Osteoblast (primary cell): ENCODE data around the gene FOSL1. TPM values are rescaled to one million over a fixed set of nuclear protein-coding genes. Genes with fewer than 3 reads are reported as not detected.

ENCODE experiments used
- DNase-seq: peaks from one replicate; pipeline ENCODE4 v3.0.0; 2011; ENCODE audit warnings: low spot score, mixed read lengths; ENCODE audit not compliant: insufficient read length; ENCODE audit errors: missing footprints
- H2AFZ ChIP-seq: 2 replicates; pipeline ENCODE4 v1.6.0; 2011; ENCODE audit warnings: mild to moderate bottlenecking, low read length
- H3K27ac ChIP-seq: 2 replicates; pipeline ENCODE4 v1.5.1; 2011; ENCODE audit warnings: mild to moderate bottlenecking, low read depth, low read length, moderate library complexity
- H3K27me3 ChIP-seq: 2 replicates; pipeline ENCODE4 v1.6.0; 2012; ENCODE audit warnings: mild to moderate bottlenecking, control low read depth, inconsistent platforms, low read length, moderate library complexity; ENCODE audit not compliant: insufficient read depth
- H3K36me3 ChIP-seq: 2 replicates; pipeline ENCODE4 v1.5.1; 2011; ENCODE audit warnings: mild to moderate bottlenecking, low read length, control low read depth, moderate library complexity; ENCODE audit not compliant: insufficient read depth
- H3K4me1 ChIP-seq: 2 replicates; pipeline ENCODE4 v1.5.1; 2011; ENCODE audit warnings: mild to moderate bottlenecking, low read length, control low read depth, moderate library complexity; ENCODE audit not compliant: insufficient read depth
- H3K4me2 ChIP-seq: 2 replicates; pipeline ENCODE4 v1.6.0; 2011; ENCODE audit warnings: mild to moderate bottlenecking, low read length; ENCODE audit not compliant: insufficient read depth
- H3K4me3 ChIP-seq: fragments of 200-600 bp; sonication (generic); 3 replicates; pipeline ENCODE4 v1.5.1; 2012; ENCODE audit warnings: mild to moderate bottlenecking, low read length, inconsistent platforms; ENCODE audit not compliant: insufficient read depth
- H3K79me2 ChIP-seq: 2 replicates; pipeline ENCODE4 v1.6.0; 2012; ENCODE audit warnings: mild to moderate bottlenecking, low read length, control low read depth, inconsistent platforms; ENCODE audit not compliant: insufficient read depth
- H3K9me3 ChIP-seq: 2 replicates; pipeline ENCODE4 v1.5.1; 2011; ENCODE audit warnings: low read depth, low read length, control low read depth
- H4K20me1 ChIP-seq: 2 replicates; pipeline ENCODE4 v1.6.0; 2012; ENCODE audit warnings: mild to moderate bottlenecking, low read length, control low read depth; ENCODE audit not compliant: insufficient read depth
- total RNA-seq: library from RNA; depleted of rRNA; stranded (reverse); fragments of >200 nt; gene quantifications from 2 replicates; pipeline ENCODE4 v1.2.3, GENCODE V29; 2012
- TF ChIP-seq, protein P1 (sequence below): IDR thresholded peaks from 2 replicates; pipeline ENCODE4 v1.5.1; 2011; ENCODE audit warnings: mild to moderate bottlenecking, low read depth, low read length, moderate library complexity; ENCODE audit errors: extremely low read depth

Gene FOSL1
- total RNA-seq, 1 donor: 13.0 TPM

- peak; percentile 76 for DNase-seq
- Histone ChIP-seq H3K36me3 (peaks cover 45% of the 10 kb centered on the region), H3K27ac (peak overlapping the region; percentile 63), H3K4me2 (peak overlapping the region; percentile 94), H2AFZ (peak overlapping the region; percentile 35), H3K27me3 (no peaks in the 10 kb centered on the region), H3K4me1 (peaks cover 44% of the 10 kb centered on the region), H3K9me3 (no peaks in the 10 kb centered on the region), H4K20me1 (peaks cover 6% of the 10 kb centered on the region), H3K4me3 (peak overlapping the region; percentile 92), H3K79me2 (peaks cover 66% of the 10 kb centered on the region)
- TF ChIP-seq, protein P1, sequence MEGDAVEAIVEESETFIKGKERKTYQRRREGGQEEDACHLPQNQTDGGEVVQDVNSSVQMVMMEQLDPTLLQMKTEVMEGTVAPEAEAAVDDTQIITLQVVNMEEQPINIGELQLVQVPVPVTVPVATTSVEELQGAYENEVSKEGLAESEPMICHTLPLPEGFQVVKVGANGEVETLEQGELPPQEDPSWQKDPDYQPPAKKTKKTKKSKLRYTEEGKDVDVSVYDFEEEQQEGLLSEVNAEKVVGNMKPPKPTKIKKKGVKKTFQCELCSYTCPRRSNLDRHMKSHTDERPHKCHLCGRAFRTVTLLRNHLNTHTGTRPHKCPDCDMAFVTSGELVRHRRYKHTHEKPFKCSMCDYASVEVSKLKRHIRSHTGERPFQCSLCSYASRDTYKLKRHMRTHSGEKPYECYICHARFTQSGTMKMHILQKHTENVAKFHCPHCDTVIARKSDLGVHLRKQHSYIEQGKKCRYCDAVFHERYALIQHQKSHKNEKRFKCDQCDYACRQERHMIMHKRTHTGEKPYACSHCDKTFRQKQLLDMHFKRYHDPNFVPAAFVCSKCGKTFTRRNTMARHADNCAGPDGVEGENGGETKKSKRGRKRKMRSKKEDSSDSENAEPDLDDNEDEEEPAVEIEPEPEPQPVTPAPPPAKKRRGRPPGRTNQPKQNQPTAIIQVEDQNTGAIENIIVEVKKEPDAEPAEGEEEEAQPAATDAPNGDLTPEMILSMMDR: no peak
Measured at GRCh38 chr11:65920372-65920802, 20.2 kb upstream of the FOSL1 start.

- H3K36me3 ChIP-seq: peaks cover 41% of the 10 kb centered on the region
- peak overlapping the region; percentile 94 for H3K4me2 ChIP-seq
- no peak overlapping the region for H2AFZ ChIP-seq
- H3K4me3 ChIP-seq: peak overlapping the region; percentile 92
- peak overlapping the region; percentile 63 for H3K27ac ChIP-seq
- H3K4me1 ChIP-seq: peaks cover 50% of the 10 kb centered on the region
- TF ChIP-seq, protein P1: no peak
- H4K20me1 ChIP-seq: peaks cover 6% of the 10 kb centered on the region
- H3K27me3 ChIP-seq: no peaks in the 10 kb centered on the region
- DNase-seq: peak; percentile 91
- no peaks in the 10 kb centered on the region for H3K9me3 ChIP-seq
- peaks cover 69% of the 10 kb centered on the region for H3K79me2 ChIP-seq
Measured at GRCh38 chr11:65919573-65920371, 19.6 kb upstream of the FOSL1 start.

DNA sequence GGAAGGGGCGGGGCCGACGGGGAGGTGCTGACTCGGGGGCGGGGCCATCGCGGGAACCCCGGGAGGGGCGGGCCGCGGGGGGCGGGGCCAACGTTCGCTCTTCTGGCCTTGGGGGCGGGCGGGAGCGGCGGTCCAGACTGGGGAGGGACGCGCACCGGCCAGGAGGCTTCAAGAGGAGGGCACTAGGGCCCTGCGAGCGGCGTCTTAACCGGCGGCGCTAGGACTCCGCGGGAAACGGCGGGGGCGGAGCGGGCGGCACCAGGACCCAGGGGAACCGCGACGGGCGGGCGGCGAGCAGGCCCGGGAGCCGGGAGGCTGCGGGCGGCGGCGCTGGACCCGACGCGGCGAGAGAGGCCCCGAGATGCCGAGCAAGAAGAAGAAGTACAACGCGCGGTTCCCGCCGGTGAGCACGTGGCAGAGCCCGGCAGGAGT lies 19.0 kb upstream of the FOSL1 start, which contains the start of gene DRAP1:
Gene DRAP1 (plus strand): TSS at position 286 of the 432 bp plus-strand sequence. CDS start 76 bp downstream, at position 362.
- peak within 1 kb of the TSS; percentile 63 for H2AFZ ChIP-seq
- peak within 1 kb of the TSS; percentile 94 for H3K4me2 ChIP-seq
- TF ChIP-seq, protein P1: no peak
- peak within 1 kb of the TSS; percentile 95 for H3K27ac ChIP-seq
- H3K4me3 ChIP-seq: peak within 1 kb of the TSS; percentile 92
- H3K79me2 ChIP-seq: peaks cover 68% of the 10 kb centered on the region
- DNase-seq: peak; percentile 100
- peaks cover 34% of the 10 kb centered on the region for H3K36me3 ChIP-seq
- H3K27me3 ChIP-seq: no peaks in the 10 kb centered on the region
- no peaks in the 10 kb centered on the region for H3K9me3 ChIP-seq
- H4K20me1 ChIP-seq: peaks cover 6% of the 10 kb centered on the region
- H3K4me1 ChIP-seq: peaks cover 54% of the 10 kb centered on the region
